Dermis microvascular lymphatic vessel endothelial cell (primary cell): ENCODE measurements around the gene PLA2G6. TPM values are rescaled to one million over a fixed set of nuclear protein-coding genes. Genes with fewer than 3 reads are reported as not detected.

Experiments
- DNase-seq, 2 donors: peaks; one replicate each; pipeline versions ENCODE4 v3.0.0 to v3.0.0-alpha.2; 2010; ENCODE audit warnings: low read depth in 2 of 2
- total RNA-seq: library from RNA; depleted of rRNA; stranded (reverse); fragments of >200 nt; gene quantifications from 2 replicates; pipeline ENCODE4 v1.2.1, GENCODE V29; 2014

PLA2G6 gene
- total RNA-seq, 1 donor from 2014 or later = 1.5 TPM

DNA sequence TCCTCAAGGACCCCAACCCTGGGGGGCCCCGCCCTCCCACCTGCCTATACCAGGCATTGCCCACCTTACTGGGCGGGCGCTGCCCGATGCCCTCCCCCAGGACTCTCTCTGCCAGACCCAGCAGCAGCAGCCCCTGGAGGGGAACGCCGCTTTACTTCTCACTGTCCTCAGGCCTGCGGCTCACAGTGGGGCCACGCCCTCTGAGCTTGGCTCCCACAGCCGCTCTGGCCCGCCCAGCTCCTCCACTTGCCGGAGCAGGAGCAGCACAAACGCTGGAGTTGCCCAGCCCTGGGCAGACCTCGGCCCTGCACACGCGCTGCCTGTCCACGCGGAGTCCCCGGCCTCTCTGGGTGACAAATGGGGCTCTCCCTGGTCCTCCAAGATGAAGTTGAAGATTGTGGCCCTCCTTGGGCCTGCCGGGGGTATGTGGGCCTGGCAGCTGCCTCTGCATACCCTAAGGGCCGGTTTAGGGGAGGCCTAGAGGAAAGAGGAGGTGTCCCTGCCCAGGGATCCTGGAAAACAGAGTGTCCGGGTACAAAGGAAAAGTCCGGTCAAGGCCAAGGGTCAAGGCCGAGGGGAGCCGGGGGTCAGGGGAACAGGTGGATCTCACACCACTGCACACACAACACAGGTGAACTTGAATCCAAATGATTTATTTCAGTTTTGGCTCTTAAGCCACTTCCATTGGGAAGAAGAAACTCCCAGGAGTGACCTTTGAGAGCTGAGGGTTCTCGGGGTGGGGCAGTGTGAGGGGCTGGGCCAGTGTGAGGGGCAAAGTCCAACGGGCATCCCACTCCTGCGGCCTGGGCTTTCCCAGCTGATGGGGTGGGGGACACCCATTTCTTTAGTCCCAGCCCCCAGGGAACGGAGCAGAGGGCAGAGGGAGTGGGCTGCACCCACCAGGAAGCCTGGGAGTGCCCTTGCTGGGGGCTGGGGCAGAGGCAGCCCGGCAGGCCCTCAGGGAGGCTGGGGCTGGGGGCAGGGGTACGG lies 70.5 kb downstream of the PLA2G6 start:
- no peak for DNase-seq

DNA sequence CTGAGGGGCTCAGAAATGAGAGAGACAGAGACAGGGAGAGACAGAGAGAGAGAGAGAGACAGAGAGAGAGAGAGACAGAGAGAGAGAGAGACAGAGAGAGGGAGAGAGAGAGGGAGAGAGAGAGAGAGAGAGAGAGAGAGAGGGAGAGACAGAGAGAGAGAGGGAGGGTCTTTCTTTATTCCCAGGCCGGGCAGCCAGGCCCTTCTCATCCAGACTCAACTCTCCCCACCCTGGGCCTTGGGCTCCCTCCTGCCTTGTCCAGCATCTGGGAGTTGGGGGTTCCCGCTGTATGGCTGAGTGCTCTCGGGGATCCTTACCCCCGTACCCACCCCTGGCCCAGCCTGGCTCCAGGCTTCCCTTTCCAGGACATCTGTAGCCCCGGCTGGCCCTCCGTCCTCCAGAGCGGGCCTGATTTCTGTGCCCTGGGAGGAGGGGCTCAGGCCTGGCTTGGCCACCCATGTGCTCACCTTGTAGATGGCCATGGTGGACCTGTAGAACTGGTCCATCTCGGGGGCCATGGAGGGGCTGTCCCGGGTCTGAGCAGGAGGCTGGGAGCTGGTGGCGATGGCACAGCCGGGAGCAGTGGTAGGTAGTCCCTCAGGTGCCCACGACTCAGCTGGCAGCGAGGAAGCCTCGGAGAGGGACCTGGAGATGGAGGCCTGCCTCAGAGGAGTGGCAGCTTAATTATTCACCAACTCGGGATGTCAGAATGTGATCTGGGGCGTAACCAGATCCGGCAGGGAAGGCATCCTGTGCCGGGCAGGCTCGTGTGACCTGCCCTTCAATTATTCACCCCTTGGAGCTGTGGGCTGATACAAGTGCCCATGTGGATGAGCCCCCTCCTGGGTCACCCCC lies 71.4 kb downstream of the PLA2G6 start, which contains the start of gene BAIAP2L2:
BAIAP2L2 (minus strand) TSS at position 677 of the 855 bp plus-strand sequence; CDS start at position 518, 159 bp downstream.
- no peak for DNase-seq

DNA sequence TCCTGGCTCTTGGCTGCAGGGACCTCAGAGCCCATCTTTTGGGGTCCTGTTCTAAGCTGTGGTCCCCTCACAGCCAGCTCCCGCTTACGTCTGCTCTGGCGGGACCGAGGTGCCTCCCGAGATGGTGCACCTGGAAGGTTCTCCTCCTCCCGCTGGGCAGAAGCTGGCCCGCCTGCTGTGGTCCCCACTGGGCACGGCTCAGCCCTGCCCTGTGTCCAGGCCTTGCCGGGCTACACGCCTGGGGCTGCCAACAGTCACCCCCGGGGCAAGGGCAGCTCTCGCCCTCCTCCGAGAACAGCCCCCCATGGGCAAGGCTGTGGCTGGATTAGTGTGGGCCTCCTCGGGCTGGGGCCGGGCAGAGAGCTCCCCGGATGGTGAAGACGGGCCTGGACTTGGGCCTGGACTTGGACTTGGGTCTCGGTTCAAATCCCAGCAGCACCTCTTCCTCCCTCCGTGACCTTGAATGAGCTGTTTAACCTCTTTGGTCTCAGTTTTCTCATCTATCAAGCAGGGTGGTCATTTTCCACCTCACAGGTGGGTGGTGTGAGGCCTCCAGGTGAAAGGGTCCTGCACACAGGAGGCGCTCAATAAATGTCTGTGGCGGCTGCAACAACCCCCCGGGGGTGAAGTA lies 72.1 kb downstream of the PLA2G6 start:
- no peak for DNase-seq

DNA sequence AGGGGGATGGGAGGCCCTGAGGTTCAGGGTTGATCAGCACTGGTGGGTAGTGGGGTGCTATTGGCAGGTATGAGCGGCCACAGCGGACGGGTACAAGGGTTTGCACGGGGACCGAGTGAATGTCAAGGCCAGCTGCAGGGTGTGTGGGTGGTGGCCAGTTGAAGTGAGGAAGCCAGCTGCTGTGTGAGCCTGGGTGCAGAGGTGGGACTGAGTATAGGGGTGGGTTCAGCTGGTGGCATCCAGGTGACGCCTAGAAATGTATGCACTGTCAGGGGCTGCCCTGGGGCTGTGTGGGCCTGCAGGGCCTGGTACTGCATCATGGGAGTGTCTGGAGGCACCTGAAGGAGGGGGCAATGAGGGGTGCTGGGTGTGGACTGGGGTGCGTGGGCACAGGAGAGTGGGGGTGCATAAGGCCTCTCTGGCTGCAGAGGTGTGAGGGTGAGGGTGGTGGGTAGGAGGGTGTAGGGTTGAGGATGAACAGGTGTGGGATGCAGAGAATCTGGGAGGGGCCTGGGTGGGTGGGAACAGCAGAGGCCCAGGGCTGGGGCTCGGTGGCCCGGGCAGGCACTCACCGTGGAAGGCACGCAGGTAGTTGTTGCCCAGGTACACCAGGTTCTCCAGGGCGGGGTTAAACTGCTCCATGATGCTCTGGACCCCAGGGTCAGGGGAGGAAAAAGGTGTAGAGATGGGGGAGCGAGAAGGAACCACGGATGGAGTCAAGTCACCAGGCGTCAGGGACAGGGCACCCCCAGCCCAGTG lies 72.9 kb downstream of the PLA2G6 start:
- DNase-seq = no peak

DNA sequence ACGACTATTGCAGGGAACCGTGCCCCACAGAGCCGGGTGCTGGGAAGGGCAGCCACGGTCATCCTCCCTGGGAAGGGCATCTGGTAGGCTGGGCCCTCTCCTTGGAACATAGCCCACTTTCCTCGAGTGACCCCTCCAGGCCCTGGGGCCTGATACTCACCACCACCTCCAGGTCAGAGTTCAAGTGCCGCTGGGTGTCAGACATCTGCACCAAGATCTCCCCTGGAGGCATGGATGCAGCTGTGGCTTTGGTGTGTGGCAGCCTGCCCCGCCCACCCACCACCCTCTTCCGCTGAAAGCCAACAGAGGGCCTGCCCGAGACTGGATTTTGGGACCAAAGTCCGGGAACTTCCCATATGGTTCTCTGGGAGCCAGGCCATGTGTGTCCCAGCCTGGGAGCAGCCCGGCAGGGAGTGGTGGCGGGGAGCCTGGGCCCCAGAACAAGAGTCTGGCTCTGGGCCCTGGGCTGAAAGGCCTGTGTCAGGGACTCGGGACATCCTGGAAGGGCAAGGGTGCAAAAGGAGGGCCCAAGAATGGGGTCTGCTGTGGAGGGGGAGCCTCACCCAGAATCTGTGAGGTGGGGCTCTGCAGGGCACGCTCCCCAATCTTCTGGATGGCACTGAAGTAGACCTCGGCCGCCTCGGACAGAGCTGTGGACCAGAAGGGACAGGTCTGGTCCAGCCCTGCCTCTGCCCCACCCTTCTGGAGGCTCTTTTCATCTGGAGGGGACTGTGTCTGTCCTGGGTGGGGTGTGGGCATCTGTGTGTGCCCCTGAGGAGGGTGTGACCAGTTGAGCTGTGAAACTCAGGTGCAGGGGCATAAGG lies 73.7 kb downstream of the PLA2G6 start:
- no peak for DNase-seq

DNA sequence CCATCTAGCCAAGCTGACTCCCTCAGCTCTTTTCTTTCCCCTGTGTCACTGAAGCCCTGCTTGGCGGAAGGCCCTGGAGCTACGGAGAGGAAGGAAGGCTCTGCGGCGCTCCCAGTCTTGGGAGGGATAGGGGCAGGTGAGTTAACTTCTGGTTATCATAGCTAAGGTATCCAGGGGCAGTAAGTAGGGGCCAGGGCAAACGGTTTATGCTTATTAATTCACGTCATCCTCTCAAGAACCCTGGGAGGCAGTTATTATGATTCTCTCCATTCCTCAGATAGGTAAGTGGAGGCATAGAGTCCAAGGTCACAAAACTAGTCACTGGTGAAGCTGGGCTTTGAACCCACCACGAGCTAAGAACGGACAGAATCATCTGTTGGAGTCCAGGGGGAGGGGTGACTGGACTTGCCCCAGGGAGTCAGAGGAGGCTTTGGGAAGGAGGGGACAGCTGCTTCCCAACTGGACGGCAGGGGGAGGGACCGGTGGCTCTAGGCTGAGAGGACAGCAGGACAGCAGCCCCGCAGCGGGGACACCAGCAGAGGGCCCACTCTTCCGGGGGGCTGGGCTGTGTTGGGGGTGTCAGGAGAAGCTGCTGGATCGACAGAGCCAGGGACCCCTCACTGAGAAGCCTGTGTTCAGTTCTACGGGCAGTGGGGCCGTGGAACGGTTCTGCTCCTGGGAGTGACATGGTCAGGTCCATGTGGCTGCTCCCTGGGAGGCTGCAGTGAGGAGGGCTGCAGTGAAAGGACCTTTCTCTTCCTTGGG lies 74.6 kb downstream of the PLA2G6 start:
- no peak for DNase-seq

DNA sequence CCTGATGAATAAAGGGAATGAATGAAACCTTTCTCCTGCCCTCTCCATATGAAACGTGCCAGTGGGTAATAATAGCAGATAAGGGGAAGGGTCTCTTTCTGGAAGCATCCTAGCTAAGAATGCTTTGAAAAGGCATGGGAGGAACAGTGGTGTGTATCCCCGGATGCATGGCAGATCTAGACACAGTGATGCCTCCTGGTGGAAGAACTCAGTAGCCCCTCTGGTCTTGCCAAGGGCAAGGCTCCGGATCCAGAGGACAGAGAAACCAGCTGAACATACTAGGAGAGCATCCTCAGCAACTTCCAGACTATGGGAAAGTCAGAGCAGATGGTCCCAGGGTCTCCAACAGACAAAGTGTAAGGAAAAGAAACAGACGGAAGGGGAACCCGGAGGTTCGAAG lies 77.5 kb downstream of the PLA2G6 start:
- DNase-seq = peak in 1 of 2 donors; percentile 36

DNA sequence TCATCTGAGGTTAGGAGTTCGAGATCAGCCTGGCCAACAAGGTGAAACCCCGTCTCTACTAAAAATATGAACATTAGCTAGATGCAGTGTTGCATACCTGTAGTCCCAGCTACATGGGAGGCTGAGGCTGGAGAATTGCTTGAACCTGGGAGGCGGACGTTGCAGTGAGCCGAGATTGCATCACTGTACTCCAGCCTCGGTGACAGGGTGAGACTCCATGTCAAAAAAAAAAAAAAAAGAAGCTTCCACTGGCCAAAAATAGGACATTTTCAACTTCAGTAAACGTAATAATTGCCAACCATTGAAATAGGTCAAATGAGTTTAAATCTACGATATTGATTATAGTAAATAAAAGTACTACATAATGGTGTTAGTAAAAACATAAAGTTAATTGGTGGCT lies 78.0 kb downstream of the PLA2G6 start:
- DNase-seq = no peak

DNA sequence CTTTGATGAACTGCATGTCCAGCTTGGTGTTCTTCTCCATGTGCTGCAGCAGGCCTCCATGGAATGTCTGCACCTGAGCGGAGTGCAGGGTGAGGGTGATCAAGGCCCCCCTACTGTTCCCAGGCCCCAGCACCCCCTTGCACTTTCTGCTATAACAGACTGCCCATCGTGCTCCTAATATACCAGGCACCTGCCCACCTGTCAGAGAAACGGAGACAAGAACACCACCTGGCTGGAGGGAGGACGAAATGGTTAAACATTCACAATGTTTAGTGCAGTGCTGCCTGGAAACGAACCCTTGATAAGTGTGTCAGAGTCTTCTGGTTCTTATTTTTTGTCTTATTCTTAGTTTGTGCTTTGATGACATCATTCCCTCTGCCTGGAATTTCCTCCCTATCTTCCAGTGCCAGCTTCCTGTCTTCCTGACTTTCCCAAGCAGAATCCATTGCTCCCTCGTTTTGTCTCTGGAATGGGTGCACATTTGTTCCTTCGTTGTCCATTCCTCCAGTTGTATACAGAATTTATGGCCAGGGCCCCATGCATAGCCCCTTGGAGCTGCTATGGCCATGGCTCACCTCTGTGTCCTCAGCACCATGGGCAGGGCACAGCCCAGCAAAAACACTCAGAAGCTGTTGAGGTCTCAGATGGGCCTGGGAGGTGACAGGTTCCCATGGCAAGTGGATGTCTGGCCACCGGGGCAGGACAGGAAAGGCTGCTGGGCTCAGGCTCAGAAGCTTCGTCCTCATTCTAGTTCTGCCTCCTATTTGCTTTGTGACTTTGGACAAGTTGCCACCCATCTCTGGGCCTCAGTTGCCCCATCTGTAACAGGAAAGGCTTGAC lies 83.0 kb downstream of the PLA2G6 start:
- DNase-seq = peak in 1 of 2 donors; percentile 50

DNA sequence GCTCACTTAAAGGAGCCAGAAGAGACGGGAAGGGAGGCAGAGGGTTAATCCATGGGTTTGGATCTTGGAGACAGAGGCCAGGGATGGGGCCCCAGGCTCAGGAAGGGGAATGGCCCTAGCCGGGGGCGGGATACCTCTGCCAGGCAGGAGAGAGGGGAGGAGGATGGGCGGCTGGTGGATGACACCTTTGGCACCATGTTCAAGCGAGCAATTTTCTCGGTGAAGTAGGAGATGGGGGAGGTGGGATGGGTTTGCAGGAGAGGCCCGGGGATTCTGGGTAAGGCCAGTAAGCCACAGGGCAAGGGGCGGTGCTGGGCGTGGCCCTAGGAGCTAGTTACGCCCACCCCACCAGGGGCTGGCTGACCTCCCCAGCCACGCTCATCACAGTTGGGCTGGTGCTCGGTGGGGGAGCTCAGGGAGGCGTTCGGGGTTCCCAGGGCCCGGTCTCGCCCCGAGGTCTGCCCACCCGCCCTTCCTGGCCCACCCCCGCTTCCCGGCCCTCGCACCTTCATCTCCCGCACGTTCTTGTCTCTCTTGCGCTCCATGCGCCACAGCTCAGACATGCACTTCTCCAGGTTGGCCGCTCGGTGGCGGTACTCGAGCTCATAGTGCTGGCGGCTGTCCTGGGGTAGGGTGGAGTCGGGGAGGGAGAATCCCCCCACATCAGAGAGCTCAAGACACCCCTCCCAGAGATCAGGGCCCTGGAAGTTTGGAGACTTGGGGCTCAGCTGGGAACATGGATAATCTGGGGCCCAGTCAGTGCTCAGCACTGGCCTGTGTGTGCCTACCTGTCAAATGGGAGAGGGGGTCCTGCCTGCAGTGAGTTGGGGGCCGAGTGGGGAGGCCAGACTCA lies 83.8 kb downstream of the PLA2G6 start:
- peak in 1 of 2 donors; percentile 29 for DNase-seq

DNA sequence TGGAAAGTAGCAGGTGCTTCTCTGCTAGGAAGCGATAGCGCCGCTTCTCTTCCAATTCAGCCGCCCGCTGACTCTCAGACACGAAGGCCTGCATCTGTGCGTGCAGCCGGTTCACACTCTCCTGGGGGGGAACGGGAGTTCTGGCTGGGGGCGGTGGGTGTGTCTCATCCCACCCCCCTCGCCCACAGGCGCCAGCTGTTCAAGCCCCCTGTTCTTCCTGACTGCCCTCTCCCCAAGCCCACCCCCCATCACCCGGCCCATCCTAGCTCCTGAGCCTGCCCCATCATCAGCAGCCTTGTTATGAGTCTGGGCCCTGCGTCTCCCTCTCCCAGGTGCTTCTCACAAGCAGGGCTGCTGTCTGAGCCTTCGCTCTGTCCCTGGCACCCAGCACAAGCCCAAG lies 84.6 kb downstream of the PLA2G6 start:
- DNase-seq = no peak

DNA sequence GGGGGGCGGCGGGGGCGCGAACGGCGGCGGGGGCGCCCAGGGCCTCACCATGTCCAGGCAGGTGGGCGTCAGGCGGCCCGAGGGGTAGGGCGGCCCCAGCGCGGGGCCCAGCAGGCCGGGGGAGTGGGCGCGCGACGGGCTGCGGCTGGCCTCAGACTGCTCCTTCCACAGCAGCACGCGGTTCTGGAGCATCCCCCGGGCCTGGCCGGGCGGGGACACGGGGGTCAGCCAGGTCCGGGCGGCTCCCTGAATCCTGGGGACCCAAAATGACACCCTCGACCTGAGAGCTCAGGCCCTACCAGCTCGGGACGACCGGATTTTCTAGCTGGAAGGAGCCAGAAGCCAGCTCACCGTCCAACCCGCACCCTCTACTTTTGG lies 92.2 kb downstream of the PLA2G6 start:
- DNase-seq = no peak

DNA sequence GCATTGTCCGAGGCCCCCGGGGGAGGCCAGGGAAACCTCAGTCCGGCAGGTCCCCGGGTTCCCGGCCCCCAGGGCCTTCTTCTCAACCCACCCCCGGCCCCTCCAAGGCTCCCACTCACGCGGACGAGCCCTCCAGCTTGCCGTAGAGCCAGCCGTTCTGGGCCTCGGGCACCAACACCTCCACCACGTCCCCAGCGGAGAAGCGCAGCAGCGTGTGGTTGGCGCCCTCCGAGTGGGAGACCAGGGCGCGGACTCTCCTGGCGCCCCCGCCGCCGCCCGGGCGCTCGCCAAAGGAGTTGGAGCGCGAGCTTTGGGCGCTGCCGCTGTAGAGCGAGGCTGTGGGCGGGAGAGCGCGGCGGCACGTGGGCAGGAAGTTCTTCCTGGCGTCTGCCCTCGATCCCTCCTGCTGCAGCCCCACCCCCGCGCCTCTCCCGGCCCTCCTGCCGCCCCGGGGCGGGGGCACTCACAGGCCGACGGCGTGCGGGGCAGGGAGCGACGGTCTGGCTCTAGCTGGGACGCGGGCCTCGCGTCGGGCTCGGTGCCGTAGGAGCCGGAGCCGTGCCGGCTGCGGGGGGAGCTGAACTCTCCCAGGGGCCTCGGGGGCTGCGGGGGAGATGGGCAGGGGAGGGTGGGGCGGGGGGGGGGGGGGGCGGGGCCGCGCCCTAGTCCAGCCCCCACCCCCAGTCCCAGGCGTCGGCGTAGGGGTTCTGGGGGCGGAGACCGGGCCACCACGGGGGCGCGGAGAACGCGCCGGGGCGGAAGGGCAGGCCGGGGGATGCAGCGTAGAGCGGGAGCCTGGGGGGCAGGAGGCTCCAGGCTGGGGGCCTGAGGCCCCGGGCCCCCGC lies 92.8 kb downstream of the PLA2G6 start:
- peak in 1 of 2 donors; percentile 19 for DNase-seq

DNA sequence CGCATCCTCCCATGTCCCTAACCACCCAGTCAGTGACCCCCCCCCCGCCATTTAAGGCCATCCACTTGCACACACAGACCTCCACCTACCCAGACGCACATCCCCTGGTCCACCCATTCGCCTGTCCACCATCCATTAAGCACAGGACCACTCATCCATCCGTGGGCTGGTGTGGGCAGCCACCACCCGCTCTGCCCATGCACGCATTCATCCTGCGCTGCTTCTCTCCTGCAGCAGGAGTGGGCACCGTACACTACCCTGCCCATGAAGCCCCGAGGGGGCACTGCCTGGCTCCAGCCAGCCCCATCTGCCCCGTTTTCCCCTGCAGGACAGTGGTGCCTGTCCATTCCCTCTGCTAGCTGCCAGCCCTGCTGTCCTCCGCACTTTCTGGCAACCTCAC lies 93.8 kb downstream of the PLA2G6 start:
- DNase-seq = no peak

DNA sequence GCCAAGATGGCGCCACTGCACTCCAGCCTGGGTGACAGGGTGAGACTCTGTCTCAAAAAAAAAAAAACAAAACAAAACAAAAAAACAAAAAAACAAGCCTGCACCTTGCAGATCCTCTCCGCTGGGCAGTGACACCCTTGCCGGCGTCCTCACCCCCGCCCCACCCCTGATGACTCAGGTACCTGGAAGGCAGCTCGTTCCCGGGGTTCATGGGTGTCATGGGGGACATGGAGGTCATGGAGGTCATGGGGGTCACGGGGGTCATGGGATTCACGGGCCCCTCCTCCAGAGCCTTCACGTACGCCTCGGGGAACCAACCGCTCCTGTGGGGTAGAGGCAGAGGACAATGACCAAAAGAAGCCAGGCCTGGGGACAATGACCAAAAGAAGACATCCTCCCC lies 94.7 kb downstream of the PLA2G6 start:
- no peak for DNase-seq

DNA sequence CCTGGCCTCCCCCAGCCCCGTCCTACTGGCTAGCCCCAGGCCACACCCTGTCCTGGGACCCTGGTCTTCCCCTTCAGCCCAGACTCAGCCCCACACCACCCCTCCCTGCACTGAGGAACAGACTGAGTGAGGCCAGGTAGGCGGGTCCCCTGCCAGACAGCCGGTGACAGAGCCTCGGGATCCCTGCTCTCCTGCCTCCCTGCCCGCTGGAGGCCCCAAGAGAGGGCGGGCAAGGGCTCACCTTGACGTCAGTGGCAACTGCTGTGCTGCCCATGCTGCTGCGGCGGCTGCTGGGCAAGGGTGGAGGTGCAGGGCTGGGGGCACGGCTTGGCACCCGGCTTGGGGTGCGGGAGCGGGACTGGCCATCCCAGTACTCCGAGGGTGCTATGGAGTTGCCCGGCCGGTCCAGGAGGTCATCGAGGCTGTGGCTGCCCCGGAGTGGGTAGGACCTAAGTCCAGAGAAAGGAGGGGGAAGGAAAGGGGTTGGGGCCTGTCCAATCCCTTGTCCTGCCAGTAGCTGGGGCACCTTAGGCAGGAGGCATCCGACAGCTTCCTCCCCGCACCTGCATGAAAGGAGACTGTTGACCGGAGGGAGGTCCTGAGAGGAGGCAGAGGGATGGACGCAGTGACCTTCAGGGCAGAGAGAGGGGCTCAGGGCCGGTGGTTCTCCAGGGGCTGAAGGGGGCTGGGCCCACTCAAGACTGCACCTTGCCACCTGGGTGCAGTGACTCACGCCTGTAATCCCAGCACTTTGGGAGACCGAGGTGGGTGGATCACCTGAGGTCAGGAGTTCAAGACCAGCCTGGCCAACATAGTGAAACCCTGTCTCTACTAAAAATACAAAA lies 95.4 kb downstream of the PLA2G6 start:
- no peak for DNase-seq
